ENCODE data around the gene TDRD10. TPM values are rescaled to one million over a fixed set of nuclear protein-coding genes. Genes with fewer than 3 reads are reported as not detected.

Gene TDRD10
- total RNA-seq, 1 donor = 0.27 TPM

- no peak for DNase-seq (ENCODE audit: low read depth in 2 of 3, low spot score in 2 of 3)
Observed at GRCh38 chr1:154550657-154551056, 48.6 kb downstream of the TDRD10 start.

GRCh38 chr1:154551474-154551873 is 49.5 kb downstream of the TDRD10 start:
- DNase-seq (ENCODE audit: low read depth in 2 of 3, low spot score in 2 of 3) = no peak

DNA sequence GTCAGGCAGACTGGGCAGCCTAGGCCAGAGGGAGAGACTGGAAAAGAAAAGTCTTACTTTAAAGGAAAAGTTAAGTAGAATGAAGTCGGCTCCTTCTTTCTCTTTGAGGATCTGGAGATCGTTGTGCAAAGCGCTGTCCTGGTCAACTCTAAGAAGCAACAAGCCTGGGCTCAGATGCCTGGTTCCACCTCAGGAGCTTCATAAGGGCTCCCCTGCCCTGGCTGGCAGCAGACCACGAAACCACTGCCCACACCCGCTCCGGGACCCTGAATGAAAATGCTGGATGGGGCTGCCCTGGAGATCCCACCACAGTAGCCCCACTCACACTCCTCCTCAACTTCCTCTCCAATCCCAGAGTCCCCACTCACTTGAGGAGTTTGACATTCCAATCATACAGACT is 50.0 kb downstream of the TDRD10 start:
- no peak for DNase-seq (ENCODE audit: low read depth in 2 of 3, low spot score in 2 of 3)

- no peak for DNase-seq (ENCODE audit: low read depth in 2 of 3, low spot score in 2 of 3)
Observed at GRCh38 chr1:154553056-154554030, 51.3 kb downstream of the TDRD10 start.

DNA sequence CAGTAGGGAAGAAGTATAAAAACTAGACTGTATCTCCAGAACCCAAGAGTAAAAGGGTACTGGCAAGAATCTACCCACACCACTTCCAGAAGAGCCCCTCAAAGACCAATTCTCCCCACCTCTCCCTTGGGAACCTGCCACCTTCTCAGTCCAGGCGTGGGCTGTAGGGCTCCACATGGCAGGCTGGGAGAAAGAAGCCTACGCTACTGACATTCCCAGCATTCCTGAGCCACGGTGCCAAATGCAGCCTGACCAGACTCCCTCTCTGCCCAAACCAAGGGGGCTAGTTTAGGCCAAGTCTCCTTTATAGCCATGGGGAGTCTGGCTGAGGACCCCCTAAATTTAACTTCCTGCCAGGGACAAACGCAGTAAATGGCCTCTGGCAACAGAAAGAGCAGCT is 54.4 kb downstream of the TDRD10 start:
- no peak for DNase-seq (ENCODE audit: low read depth in 2 of 3, low spot score in 2 of 3)

- no peak for DNase-seq (ENCODE audit: low read depth in 2 of 3, low spot score in 2 of 3)
Observed at GRCh38 chr1:154557248-154557938, 55.4 kb downstream of the TDRD10 start.

DNA sequence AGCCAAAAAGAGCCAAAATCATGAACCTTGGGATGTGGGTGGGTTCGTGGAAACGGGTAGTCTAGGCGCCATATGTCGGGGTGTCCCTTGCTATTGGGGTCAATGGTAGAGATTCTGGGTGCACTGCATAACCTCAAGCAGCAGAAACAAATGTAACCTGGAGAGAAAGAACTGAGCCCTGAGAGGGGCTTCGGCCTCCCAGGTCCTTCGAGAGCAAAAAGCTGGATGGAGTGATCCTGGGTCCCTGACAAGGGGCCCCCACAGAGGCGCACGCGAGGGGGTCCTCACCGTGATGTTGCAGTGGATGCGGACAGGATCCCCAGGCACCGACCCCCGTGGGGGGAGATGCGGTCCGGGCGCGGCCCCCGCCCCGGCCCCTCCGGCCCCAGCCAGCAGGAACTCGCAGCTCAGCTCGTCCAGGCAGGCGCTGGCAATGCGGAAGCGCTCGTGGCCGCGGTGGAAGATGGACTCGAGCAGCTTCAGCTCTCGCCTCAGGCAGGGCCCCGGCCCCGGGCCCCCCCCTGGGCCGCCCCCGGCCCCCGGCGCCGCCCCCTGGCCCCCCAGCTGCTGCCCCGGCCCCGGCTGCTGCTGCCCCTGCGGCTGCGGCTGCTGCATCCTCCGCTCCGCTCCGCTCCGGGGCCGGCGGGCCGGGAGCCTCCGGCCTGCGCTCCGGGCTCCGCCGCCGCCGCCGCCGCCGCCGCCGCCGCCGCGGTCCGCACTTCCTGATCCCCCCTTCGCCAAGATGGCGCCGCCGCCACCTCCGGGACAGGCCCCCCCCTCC is 56.1 kb downstream of the TDRD10 start, which contains the start of gene UBE2Q1:
TSS of gene UBE2Q1 (minus strand) at position 724 of the 781 bp plus-strand sequence. CDS start at position 615, 109 bp downstream.
- DNase-seq (ENCODE audit: low read depth in 2 of 3, low spot score in 2 of 3) = peak in 2 of 3 donors; percentile 52 to 53

- peak; percentile 98 to 100 (median 99) for DNase-seq (ENCODE audit: low read depth in 2 of 3, low spot score in 2 of 3)
Observed at GRCh38 chr1:154558720-154559465, 56.9 kb downstream of the TDRD10 start.

- peak; percentile 68 to 93 (median 84) for DNase-seq (ENCODE audit: low read depth in 2 of 3, low spot score in 2 of 3)
Observed at GRCh38 chr1:154559466-154560044, 57.5 kb downstream of the TDRD10 start.

GRCh38 chr1:154565876-154566275 is 63.9 kb downstream of the TDRD10 start:
- DNase-seq (ENCODE audit: low read depth in 2 of 3, low spot score in 2 of 3) = no peak

DNA sequence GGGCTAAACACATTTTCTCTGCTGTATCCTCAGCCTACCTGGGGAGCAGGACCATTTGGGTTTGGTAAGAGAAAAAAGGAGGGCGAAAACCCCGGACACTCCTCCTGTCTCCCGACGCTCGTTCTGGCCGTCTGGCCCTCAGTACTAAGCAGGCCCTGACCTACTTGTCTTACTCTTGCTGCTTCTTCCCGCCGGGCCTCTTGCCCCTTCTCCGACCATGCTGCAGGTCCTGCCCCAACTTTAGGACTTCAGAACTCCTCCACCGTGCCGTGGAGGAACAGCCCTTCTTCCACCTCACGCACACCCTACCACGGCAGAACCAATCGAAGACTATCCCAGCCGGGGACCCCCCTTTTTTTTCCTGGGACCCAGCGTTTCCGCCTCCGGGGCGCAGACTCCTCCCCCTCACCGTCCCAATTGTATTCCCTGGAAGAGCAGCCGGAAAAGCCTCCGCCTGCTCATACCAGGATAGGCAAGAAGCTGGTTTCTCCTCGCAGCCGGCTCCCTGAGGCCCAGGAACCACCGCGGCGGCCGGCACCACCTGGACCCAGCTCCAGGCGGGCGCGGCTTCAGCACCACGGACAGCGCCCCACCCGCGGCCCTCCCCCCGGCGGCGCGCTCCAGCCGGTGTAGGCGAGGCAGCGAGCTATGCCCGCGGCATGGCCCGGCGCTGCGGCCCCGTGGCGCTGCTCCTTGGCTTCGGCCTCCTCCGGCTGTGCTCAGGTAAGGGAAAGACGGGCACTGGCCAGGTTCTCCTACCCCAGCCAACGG is 65.6 kb downstream of the TDRD10 start, which contains the start of gene CHRNB2:
TSS of gene CHRNB2 (plus strand) at position 393 of the 771 bp plus-strand sequence. CDS start at position 660, 267 bp downstream.
- DNase-seq (ENCODE audit: low read depth in 2 of 3, low spot score in 2 of 3) = peak; percentile 47 to 72 (median 50)

GRCh38 chr1:154568157-154568815 is 66.3 kb downstream of the TDRD10 start:
- no peak for DNase-seq (ENCODE audit: low read depth in 2 of 3, low spot score in 2 of 3)

- DNase-seq (ENCODE audit: low read depth in 2 of 3, low spot score in 2 of 3) = no peak
Observed at GRCh38 chr1:154571244-154571963, 69.4 kb downstream of the TDRD10 start.

DNA sequence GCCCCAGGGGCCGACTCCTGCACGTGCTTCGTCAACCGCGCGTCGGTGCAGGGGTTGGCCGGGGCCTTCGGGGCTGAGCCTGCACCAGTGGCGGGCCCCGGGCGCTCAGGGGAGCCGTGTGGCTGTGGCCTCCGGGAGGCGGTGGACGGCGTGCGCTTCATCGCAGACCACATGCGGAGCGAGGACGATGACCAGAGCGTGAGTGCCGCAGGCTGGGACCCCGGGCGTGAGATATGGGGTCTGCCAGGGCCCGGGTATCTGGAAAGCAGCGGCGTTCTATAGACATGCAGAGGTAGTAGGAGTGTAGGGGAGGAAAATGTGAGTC is 69.9 kb downstream of the TDRD10 start:
- no peak for DNase-seq (ENCODE audit: low read depth in 2 of 3, low spot score in 2 of 3)

- no peak for DNase-seq (ENCODE audit: low read depth in 2 of 3, low spot score in 2 of 3)
Observed at GRCh38 chr1:154572468-154573167, 70.6 kb downstream of the TDRD10 start.

- DNase-seq (ENCODE audit: low read depth in 2 of 3, low spot score in 2 of 3) = no peak
Observed at GRCh38 chr1:154573168-154573510, 71.1 kb downstream of the TDRD10 start.

DNA sequence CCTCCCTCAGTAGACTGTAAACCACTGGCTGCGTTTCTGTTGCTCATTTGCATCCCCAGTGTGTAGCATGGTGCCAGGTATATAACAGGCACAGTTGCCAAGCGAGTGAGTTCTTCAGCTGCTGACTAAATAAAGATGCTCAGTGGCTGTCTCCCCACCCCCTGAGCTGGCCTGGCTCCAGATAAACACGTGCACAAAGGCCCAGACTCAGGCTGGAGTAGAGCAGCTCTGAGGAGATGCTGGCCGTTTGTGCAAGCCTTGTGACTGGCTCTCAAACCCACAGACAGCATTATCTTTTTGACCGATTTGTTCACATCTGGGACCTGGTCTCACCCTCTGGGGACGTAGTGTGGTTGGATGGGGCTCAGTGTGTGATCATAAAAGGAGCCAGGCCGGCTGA is 72.7 kb downstream of the TDRD10 start:
- DNase-seq (ENCODE audit: low read depth in 2 of 3, low spot score in 2 of 3) = no peak

All from hematopoietic multipotent progenitor cell (in vitro differentiated cells).